ENCODE data around the gene SLF2.

DNA sequence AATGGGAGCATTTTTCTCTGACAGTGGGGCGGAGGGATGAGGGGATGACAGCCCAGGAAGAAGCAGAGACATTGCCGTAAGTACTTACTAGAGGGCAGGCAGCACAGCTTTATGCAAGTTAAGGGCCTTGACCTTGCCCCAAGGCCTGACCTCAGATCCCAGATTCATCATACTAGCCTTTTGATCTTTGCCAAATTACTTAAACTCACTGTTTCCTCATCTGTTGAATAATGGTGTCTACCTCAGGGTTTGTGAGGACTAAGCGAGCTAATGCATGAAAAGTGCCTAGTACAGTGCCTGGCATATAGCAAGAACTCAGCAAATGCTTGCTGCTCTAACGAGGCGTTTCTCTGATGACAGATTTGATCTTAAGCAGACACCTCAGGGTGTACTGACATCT, 53.1 kb downstream of the SLF2 start:
- TF ChIP-seq ZNF274 (IDR thresholded peaks at IDR 0.05; ENCODE audit: low read depth, low read length) (no peak), YY1 (IDR thresholded peaks at IDR 0.05; ENCODE audit: insufficient read depth, insufficient read length) (no peak), SUZ12 (IDR thresholded peaks at IDR 0.05; ENCODE audit: extremely low read depth, insufficient read depth, insufficient read length) (no peak)
